GM12873 (cell line): Measurements from ENCODE around the gene SNAPC2.
A peak's percentile ranks its signal among the peaks of the same experiment; 100 is the strongest.

Source experiments
- TF ChIP-seq, protein P1 (sequence below): IDR thresholded peaks from 2 replicates; pipeline ENCODE4 v1.5.1; 2012; ENCODE audit warnings: low read depth, mild to moderate bottlenecking, moderate library complexity, low read length, control low read depth; ENCODE audit not compliant: insufficient read depth; ENCODE audit errors: missing control alignments

SNAPC2 gene

DNA sequence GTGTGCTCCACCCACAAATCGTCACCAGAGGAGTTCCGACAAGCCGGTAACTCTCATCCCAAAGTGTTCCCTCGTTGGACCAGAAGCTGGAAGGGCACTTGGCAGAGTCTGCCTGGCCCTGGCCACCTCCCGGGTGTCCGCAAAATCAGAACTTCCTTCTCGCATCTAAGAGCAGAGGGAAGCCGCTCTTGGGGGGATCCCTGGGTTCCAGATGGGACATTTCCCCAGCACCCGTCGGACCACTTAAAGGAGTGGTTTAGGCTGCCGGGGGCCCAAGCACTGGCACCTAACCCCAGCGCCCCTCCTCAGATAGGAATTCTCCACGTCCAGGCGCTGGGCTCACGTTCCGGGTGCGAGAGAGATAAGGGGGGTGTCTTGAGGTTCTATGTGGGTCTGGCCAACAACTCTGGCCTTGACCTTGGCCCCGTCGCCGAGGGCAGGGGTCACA is 17.3 kb upstream of the SNAPC2 start:
- TF ChIP-seq, protein P1, sequence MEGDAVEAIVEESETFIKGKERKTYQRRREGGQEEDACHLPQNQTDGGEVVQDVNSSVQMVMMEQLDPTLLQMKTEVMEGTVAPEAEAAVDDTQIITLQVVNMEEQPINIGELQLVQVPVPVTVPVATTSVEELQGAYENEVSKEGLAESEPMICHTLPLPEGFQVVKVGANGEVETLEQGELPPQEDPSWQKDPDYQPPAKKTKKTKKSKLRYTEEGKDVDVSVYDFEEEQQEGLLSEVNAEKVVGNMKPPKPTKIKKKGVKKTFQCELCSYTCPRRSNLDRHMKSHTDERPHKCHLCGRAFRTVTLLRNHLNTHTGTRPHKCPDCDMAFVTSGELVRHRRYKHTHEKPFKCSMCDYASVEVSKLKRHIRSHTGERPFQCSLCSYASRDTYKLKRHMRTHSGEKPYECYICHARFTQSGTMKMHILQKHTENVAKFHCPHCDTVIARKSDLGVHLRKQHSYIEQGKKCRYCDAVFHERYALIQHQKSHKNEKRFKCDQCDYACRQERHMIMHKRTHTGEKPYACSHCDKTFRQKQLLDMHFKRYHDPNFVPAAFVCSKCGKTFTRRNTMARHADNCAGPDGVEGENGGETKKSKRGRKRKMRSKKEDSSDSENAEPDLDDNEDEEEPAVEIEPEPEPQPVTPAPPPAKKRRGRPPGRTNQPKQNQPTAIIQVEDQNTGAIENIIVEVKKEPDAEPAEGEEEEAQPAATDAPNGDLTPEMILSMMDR, result no peak

DNA sequence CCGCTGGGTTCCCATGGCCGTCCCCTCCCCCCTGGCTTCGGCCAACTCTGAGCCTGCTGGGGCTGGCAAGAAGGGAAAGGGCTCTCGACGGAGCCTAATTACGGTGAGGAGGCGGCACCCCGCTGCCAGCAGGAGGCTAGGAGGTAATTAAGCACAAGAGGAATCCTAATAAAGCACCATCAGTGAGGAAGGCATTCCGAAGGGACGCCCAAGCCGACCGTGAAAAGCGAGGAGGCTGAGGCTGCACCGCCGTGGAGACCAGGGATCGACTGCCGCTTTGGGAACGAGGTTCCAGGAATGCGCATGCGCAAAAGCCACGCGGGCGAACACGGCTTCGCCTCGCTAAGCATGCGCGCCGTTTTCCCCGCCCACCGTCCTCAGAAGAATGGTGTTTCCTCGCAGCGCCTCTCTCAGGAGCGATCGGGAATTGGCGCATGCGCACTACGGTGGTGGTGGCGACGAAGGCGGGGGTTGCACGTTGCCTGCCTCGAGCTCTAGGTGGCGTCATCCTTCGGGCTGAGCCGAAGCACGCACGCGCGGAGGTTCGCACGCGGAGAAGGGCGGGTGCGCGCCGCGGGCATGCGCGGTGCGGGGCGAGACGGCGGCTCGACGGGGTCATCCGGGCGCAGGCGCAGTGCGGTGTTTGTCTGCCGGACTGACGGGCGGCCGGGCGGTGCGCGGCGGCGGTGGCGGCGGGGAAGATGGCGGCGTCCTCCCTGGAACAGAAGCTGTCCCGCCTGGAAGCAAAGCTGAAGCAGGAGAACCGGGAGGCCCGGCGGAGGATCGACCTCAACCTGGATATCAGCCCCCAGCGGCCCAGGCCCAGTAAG is 16.7 kb upstream of the SNAPC2 start, which contains the start of gene MAP2K7:
MAP2K7 (plus strand) TSS at position 634 of the 830 bp plus-strand sequence; CDS start at position 702, 68 bp downstream.
- TF ChIP-seq, protein P1, result peak; percentile 63

DNA sequence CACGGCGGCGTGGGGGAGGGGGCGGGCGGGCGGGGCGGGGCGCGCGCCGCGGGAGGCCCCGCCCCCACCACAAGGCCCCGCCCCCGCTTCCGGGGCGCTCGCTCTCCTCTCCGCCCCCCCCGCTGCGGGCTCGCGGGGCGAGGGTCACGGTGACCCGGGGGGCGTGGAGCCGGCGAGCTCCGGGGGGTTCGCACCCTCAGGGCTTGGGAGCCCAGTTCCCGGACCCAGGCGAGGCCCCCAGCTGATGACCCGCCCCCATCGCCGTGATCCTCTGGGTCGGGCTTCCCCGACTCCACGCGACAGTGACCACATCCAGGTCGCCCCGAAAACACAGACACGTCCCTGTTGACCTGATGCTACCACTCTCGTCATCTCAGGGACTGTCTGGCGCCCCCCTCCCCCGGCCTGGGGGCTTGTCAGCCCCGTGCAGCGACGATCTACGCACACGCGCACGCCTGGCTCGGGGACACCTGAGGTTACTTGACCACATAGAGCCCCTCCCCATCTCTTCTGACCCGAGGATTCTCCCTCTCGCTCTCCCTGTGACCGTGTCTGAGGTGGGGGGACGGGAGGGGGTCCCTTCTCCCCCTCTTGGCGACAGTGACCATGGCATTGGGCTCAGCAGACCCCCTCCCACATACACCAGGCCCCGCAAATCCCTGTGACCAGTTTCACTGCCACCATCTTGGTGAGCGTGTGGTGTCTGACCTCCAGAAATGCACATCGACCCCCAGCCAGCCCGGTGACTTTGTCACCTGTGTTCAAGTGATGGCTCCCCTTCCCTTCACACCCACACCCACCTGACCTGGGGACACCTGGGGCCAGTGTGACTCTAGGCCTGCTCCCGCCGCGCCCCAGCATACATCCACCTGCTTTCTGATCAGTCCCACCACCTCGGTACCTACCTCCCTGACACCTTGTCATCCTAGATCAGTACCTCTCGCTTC is 15.8 kb upstream of the SNAPC2 start:
- TF ChIP-seq, protein P1, result no peak

DNA sequence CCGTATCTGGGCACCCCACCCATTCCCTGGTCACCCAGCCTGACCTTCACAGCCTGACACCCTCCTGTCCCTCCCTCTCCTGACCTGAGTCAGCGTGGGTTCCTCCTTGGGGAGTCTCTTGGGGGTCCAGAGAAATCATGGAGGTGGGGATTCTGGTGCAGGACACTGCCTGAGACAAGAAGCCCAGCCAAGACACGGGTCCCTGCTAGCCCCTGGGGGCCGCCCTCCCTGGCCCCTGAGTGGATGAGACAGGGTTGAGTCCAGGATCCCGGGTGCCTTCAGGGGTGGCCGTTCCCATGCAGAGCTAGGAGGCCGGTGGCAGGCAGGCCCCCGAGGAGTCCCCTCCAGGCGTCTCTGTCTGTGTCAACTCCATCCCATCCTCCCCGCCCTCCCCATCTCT is 14.9 kb upstream of the SNAPC2 start:
- TF ChIP-seq, protein P1, result no peak

DNA sequence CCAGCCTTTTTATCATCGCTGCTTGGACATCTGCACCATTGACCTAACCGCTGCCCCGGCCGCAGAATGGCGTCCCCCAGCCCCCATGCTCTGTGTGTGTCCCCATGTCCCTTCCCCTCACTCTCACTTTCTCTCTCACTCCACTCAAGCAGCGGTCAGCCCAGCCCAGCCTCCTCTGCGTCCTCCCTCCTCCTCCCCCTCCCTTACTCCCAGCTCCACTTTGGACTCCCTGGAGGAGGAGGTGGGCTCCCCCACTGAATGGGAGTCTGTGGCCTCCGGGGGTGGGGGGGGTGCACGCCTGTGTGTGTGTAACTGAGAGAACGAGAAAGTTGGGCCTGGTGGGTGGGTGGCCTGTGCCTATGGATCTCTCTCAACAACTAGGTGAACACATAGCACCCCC is 14.3 kb upstream of the SNAPC2 start:
- TF ChIP-seq, protein P1, result no peak

DNA sequence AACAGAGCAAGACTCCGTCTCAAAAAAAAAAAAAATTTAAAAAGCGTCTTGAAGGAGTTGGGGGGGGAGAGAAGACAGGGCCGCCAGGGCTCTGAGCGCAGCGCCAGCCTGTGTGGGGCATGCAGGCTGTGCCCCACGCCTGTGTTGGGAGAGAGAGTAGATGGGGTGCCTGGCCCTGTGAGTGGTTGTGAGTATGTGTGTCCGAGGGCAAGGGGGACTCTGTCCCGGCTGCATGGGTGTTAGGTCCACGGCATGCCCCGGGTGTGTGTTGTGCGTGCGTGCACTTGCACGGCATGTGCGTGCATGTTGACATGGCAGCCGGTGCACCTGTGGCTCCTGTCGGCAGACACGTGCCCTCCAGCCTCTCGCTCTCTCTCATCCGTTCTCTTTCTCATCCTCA is 13.0 kb upstream of the SNAPC2 start:
- TF ChIP-seq, protein P1, result no peak

DNA sequence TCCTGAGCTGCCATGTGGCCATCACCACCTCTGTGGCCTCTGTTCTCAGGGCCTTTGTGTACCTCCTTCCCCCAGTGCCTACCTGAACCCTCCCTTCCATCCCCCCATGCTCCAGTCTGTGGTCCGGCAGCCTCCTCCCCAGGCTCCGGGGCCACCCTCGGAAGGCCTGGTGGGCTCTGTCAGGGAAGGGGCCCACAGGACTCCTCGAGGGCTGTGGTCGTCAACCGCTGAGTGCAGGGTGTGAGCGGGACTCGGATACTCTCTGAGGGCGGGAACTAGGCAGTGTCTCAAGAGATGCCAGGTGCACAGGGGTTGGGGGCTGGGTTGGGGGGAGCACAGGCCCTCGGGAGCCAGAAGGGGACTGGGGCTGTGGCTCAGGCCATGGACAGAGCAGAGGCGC is 12.6 kb upstream of the SNAPC2 start:
- TF ChIP-seq, protein P1, result no peak
